Measurements from ENCODE around the gene ZNF543. TPM values are rescaled to one million over a fixed set of nuclear protein-coding genes. Genes with fewer than 3 reads are reported as not detected.

ZNF543 gene
- total RNA-seq, 1 experiment from 2014 or later, result 8.4 TPM

- Histone ChIP-seq H3K79me1 (ENCODE audit: insufficient read depth, low read depth, low read length, poor library complexity, severe bottlenecking) (no peaks in the 10 kb centered on the region), H3T11ph (ENCODE audit: low read length) (no peak overlapping the region), H3K56ac (ENCODE audit: insufficient read length, low read depth, low read length) (no peak overlapping the region), H3K79me2 (ENCODE audit: insufficient read depth, low read length) (no peaks in the 10 kb centered on the region), H2BK15ac (ENCODE audit: low read depth, low read length) (no peak overlapping the region), H2AFZ (ENCODE audit: low read length) (no peak overlapping the region), H3K27me3 (ENCODE audit: insufficient read depth, low read length) (no peaks in the 10 kb centered on the region), H3K23ac (ENCODE audit: insufficient read length, low read depth, low read length) (no peak overlapping the region), H2BK120ac (ENCODE audit: low read depth, low read length, poor library complexity, severe bottlenecking) (no peak overlapping the region), H3K4me2 (ENCODE audit: insufficient read depth, insufficient read length, low read length) (no peak overlapping the region), H4K91ac (ENCODE audit: insufficient read length, low read depth, low read length) (no peak overlapping the region), H3K9ac (ENCODE audit: extremely low read depth, insufficient read length, low read length) (no peak overlapping the region), H2BK20ac (ENCODE audit: low read depth, low read length, poor library complexity, severe bottlenecking) (no peak overlapping the region), H2BK12ac (ENCODE audit: insufficient read length, low read depth, low read length) (no peak overlapping the region), H2AK5ac (ENCODE audit: insufficient read length, low read length) (no peak overlapping the region), H4K5ac (ENCODE audit: insufficient read length, low read depth, low read length) (no peak overlapping the region), H3K18ac (ENCODE audit: insufficient read length, low read depth, low read length) (no peak overlapping the region), H2BK5ac (ENCODE audit: insufficient read length, low read length) (no peak overlapping the region), H4K8ac (replicated peaks; ENCODE audit: insufficient read length, low read depth, low read length) (no peak overlapping the region), H3K27ac (ENCODE audit: insufficient read length, low read depth, low read length) (no peak overlapping the region), H3K23me2 (ENCODE audit: insufficient read length, low read depth, low read length, poor library complexity, severe bottlenecking) (no peaks in the 10 kb centered on the region), H3K9me3 (ENCODE audit: control insufficient read depth, low read depth, low read length) (no peaks in the 10 kb centered on the region), H3K4ac (ENCODE audit: low read depth, low read length) (no peak overlapping the region), H3K14ac (ENCODE audit: insufficient read depth, low read length) (no peak overlapping the region), H3K4me1 (ENCODE audit: insufficient read depth, low read length) (no peaks in the 10 kb centered on the region), H4K20me1 (ENCODE audit: control insufficient read depth, insufficient read depth, insufficient read length) (no peaks in the 10 kb centered on the region)
- no peak for DNase-seq
- Mint-ChIP-seq H3K27ac (no peak overlapping the region), H3K9me3 (no peaks in the 10 kb centered on the region), H3K36me3 (ENCODE audit: insufficient read depth in 1 of 3, low read depth in 3 of 3) (no peaks in the 10 kb centered on the region), H3K4me3 (no peak overlapping the region), H3K4me1 (no peaks in the 10 kb centered on the region; a peak in 1 of 4 replicates), H3K27me3 (ENCODE audit: low read depth) (peaks cover 24% of the 10 kb centered on the region)
- no peak for TF ChIP-seq CTCF (conservative IDR thresholded peaks at IDR 0.05)
- no CpG with 5 or more reads among the region's 6 CpGs for WGBS (ENCODE audit: extremely low coverage, insufficient read length, low lambda C conversion rate)
These were observed 22.3 kb downstream of the ZNF543 start for GRCh38 chr19:57342582-57342981.

Data from H9 (cell line).